Measurements from ENCODE around the gene TMEM203. TPM values are rescaled to one million over a fixed set of nuclear protein-coding genes. Genes with fewer than 3 reads are reported as not detected.
A peak's percentile ranks its signal among the peaks of the same experiment; 100 is the strongest.

The TMEM203 gene
- total and polyA plus RNA-seq, 2 experiments from 2014 or later, result 32.7 to 53.4 TPM

DNA sequence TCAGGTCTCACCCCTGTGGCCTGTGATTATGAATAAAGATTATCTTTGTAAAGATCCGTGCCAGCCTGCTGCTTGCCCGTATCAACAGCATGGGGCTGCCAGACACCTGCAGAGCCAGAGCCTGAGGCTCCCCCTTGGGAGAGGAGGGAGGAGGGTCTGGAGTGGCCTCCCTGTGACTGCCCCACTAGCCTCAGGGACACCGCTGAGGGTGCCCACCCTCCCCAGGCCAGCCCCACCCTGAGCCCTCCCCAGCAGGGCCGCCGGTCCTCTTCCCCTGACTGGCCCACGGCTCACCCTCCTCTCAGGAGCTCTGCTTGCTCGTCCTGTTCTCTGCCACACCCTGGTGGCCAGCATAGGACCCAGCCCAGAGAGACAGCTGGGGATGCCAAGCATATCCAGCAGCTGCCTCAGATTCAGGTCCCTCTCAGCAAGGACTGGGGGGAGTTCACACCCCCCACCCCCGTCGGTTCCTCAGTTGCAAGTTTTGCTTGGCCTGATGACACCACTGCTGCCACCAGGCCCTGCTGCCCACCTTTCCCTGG lies 15.1 kb downstream of the TMEM203 start (continued):
- TF ChIP-seq REST (IDR thresholded peaks at IDR 0.05; ENCODE audit: unreplicated experiment), result no peak
- TF ChIP-seq ZNF331 (CRISPR knock-in tag; IDR thresholded peaks at IDR 0.05; ENCODE audit: low read depth), result no peak
- no peak for TF ChIP-seq ZNF114 (CRISPR knock-in tag; IDR thresholded peaks at IDR 0.05)
- no peak for TF ChIP-seq EZH2phosphoT487 (IDR thresholded peaks at IDR 0.05; ENCODE audit: unreplicated experiment)

DNA sequence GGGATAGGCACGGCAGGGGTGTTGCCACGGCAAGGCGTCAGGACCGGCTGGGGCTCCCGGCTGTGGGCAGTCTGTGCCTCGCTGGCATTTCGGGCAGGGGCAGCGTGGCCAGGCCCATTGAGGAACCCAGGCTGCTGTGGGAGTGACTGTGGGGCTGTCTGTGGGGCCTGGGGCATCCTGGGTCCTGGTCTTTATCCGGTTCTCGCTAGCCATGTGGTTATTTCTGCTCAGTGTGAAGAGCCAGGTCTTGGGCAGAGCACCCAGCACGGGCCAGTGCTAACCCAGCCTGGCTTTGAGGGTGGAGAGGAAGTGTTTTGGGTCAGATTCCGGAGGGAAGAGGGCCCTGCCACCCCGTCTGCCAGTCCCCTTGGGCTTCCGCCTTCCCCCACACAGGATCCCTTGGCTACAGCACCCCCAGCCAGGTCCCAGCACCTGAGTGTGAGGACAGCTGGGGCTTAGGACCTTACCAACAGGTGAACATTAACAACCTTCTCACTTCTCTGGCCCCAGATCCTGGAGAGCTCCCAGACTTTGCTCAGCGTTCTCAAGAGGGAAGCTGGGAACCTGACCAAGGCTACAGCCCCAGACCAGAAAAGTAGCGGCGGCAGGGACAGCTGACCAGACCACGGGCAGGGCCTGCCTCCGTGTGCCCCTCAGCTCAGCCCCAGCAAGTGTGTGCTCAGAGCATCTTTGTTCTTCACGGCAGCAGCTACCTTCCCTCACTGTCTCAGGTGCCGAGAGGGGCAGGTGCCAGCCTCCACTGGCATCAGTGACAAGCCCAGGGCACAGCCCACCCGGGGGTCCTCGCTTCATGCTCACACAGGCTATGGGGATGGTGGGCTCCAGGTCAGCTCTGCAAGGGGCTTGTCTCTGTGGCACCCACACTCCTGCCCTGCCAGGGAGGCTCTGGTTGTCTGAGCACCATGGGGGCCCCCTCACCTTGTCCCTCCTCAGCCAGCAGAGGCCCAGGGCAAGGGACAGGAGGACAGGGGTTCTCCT lies 15.9 kb downstream of the TMEM203 start:
- Mint-ChIP-seq H3K27me3 (ENCODE audit: insufficient read depth, low read depth, poor library complexity) (peaks cover 13% of the 10 kb centered on the region), H3K4me1 (peaks cover 9% of the 10 kb centered on the region), H3K27ac (peak overlapping the region; percentile 95), H3K9me3 (no peaks in the 10 kb centered on the region), H3K4me3 (peak overlapping the region; percentile 90), H3K36me3 (ENCODE audit: low read depth) (peaks cover 5% of the 10 kb centered on the region)
- ATAC-seq (no peak), DNase-seq (ENCODE audit: low spot score) (no peak)
- peak overlapping the region; percentile 93 for H3K4me2 ChIP-seq
- peaks cover 26% of the 10 kb centered on the region for H3K79me2 ChIP-seq (replicated peaks; ENCODE audit: insufficient read depth)
- no peaks in the 10 kb centered on the region for H3K27me3 ChIP-seq (ENCODE audit: insufficient read depth)
- H3K36me3 ChIP-seq (ENCODE audit: insufficient read depth), result no peaks in the 10 kb centered on the region
- TF ChIP-seq ZNF114 (CRISPR knock-in tag; IDR thresholded peaks at IDR 0.05), result no peak
- H2AFZ ChIP-seq, result no peak overlapping the region
- H3K27ac ChIP-seq (ENCODE audit: low read depth), result no peak overlapping the region
- peaks cover 5% of the 10 kb centered on the region; the same call in 1 of the 2 replicates for H4K20me1 ChIP-seq (replicated peaks; ENCODE audit: insufficient read depth)
- H3K9me2 ChIP-seq (ENCODE audit: insufficient read depth), result no peaks in the 10 kb centered on the region
- 0 out of 2 replicates have a peak, but pooled peaks cover 4% of the 10 kb centered on the region for H3F3A ChIP-seq (replicated peaks; ENCODE audit: low read depth)
- peaks cover 13% of the 10 kb centered on the region for H3K4me1 ChIP-seq (ENCODE audit: insufficient read depth)
- peak overlapping the region; percentile 94 for H3K4me3 ChIP-seq

- Mint-ChIP-seq H3K4me1 (peaks cover 9% of the 10 kb centered on the region), H3K9me3 (no peaks in the 10 kb centered on the region), H3K4me3 (peak within 1 kb of the TSS; percentile 91), H3K27me3 (ENCODE audit: insufficient read depth, low read depth, poor library complexity) (peaks cover 13% of the 10 kb centered on the region), H3K27ac (peak within 1 kb of the TSS; percentile 95), H3K36me3 (ENCODE audit: low read depth) (peaks cover 14% of the 10 kb centered on the region)
- DNase-seq (ENCODE audit: low spot score), result peak; percentile 90
- peak within 1 kb of the TSS; percentile 93 for H3K4me2 ChIP-seq
- H3K4me3 ChIP-seq, result peak within 1 kb of the TSS; percentile 94
- 0 out of 2 replicates have a peak, but pooled peaks cover 4% of the 10 kb centered on the region for H3F3A ChIP-seq (replicated peaks; ENCODE audit: low read depth)
- H3K27ac ChIP-seq (ENCODE audit: low read depth), result peak within 1 kb of the TSS; percentile 81; the same call in 1 of the 2 replicates
- no peaks in the 10 kb centered on the region for H3K36me3 ChIP-seq (ENCODE audit: insufficient read depth)
- H3K9me2 ChIP-seq (ENCODE audit: insufficient read depth), result no peaks in the 10 kb centered on the region
- peak; percentile 85 for ATAC-seq
- peaks cover 5% of the 10 kb centered on the region; the same call in 1 of the 2 replicates for H4K20me1 ChIP-seq (replicated peaks; ENCODE audit: insufficient read depth)
- H3K4me1 ChIP-seq (ENCODE audit: insufficient read depth), result peaks cover 13% of the 10 kb centered on the region
- no peaks in the 10 kb centered on the region for H3K27me3 ChIP-seq (ENCODE audit: insufficient read depth)
- peaks cover 25% of the 10 kb centered on the region for H3K79me2 ChIP-seq (replicated peaks; ENCODE audit: insufficient read depth)
- peak within 1 kb of the TSS; percentile 91; the same call in 1 of the 2 replicates for H2AFZ ChIP-seq
- TF ChIP-seq STAT1 (IDR thresholded peaks at IDR 0.05; ENCODE audit: unreplicated experiment) (no peak), CTCF (conservative IDR thresholded peaks at IDR 0.05; ENCODE audit: low read depth in 2 of 2) (peak in 1 of 2 experiments; percentile 56), ETS1 (IDR thresholded peaks at IDR 0.05) (peak; percentile 90), EZH2phosphoT487 (IDR thresholded peaks at IDR 0.05; ENCODE audit: unreplicated experiment) (no peak), CREB1 (CRISPR knock-in tag; IDR thresholded peaks at IDR 0.05; ENCODE audit: low read depth) (peak; percentile 100), EZH2 (IDR thresholded peaks at IDR 0.05; ENCODE audit: low read depth, unreplicated experiment) (no peak)
Measured at GRCh38 chr9:137188490-137189296, 16.8 kb downstream of the TMEM203 start, which contains the start of the genes ANAPC2 and SSNA1. Gene ANAPC2 (minus strand): TSS chr9:137188560. CDS start chr9:137188532, 28 bp downstream. Gene SSNA1 (plus strand): TSS chr9:137188676. CDS start chr9:137188727, 51 bp downstream.
